ENCODE results near the gene LASP1. TPM values are rescaled to one million over a fixed set of nuclear protein-coding genes. Genes with fewer than 3 reads are reported as not detected.

The LASP1 gene
- polyA plus RNA-seq, 4 donors = 152 to 296 (median 235) TPM

- H3K27ac ChIP-seq (ENCODE audit: low read depth in 1 of 3, low read length in 2 of 3) = no peak overlapping the region
- no peaks in the 10 kb centered on the region for H3K4me1 ChIP-seq (ENCODE audit: control insufficient read depth in 3 of 3, insufficient read depth in 2 of 3, low read depth in 1 of 3, low read length in 2 of 3)
- 75 to 91% (median 85%) methylated on average over 3 of the region's 3 CpGs for WGBS, 3 donors
- no peaks in the 10 kb centered on the region for H3K9me3 ChIP-seq (ENCODE audit: control insufficient read depth in 2 of 2, insufficient read depth in 1 of 2, low read depth in 1 of 2, low read length in 1 of 2)
- no peak for DNase-seq
- no peaks in the 10 kb centered on the region for H3K36me3 ChIP-seq (ENCODE audit: control insufficient read depth in 3 of 3, insufficient read depth in 2 of 3, low read depth in 1 of 3, low read length in 3 of 3)
- H3K27me3 ChIP-seq (ENCODE audit: control insufficient read depth in 3 of 3, insufficient read depth in 3 of 3, low read length in 3 of 3) = no peaks in the 10 kb centered on the region
- no peak overlapping the region for H3K4me3 ChIP-seq (ENCODE audit: low read depth in 1 of 3, low read length in 3 of 3)
- no peak for FAIRE-seq
Observed at GRCh38 chr17:38959508-38959907, 89.7 kb downstream of the LASP1 start.

- FAIRE-seq = no peak
- H3K36me3 ChIP-seq (ENCODE audit: control insufficient read depth in 3 of 3, insufficient read depth in 2 of 3, low read depth in 1 of 3, low read length in 3 of 3) = no peaks in the 10 kb centered on the region
- no peaks in the 10 kb centered on the region for H3K9me3 ChIP-seq (ENCODE audit: control insufficient read depth in 2 of 2, insufficient read depth in 1 of 2, low read depth in 1 of 2, low read length in 1 of 2)
- no peak overlapping the region for H3K4me3 ChIP-seq (ENCODE audit: low read depth in 1 of 3, low read length in 3 of 3)
- no peak overlapping the region for H3K27ac ChIP-seq (ENCODE audit: low read depth in 1 of 3, low read length in 2 of 3)
- H3K4me1 ChIP-seq (ENCODE audit: control insufficient read depth in 3 of 3, insufficient read depth in 2 of 3, low read depth in 1 of 3, low read length in 2 of 3) = no peaks in the 10 kb centered on the region
- 58 to 88% (median 71%) methylated on average over 4 to 5 of the region's 5 CpGs for WGBS, 3 donors
- no peak for DNase-seq
- H3K27me3 ChIP-seq (ENCODE audit: control insufficient read depth in 3 of 3, insufficient read depth in 3 of 3, low read length in 3 of 3) = no peaks in the 10 kb centered on the region
Observed at GRCh38 chr17:38960402-38960801, 90.5 kb downstream of the LASP1 start.

- Histone ChIP-seq H3K36me3 (ENCODE audit: control insufficient read depth in 3 of 3, insufficient read depth in 2 of 3, low read depth in 1 of 3, low read length in 3 of 3) (no peaks in the 10 kb centered on the region), H3K4me1 (ENCODE audit: control insufficient read depth in 3 of 3, insufficient read depth in 2 of 3, low read depth in 1 of 3, low read length in 2 of 3) (no peaks in the 10 kb centered on the region), H3K27ac (ENCODE audit: low read depth in 1 of 3, low read length in 2 of 3) (no peak overlapping the region), H3K27me3 (ENCODE audit: control insufficient read depth in 3 of 3, insufficient read depth in 3 of 3, low read length in 3 of 3) (no peaks in the 10 kb centered on the region), H3K9me3 (ENCODE audit: control insufficient read depth in 2 of 2, insufficient read depth in 1 of 2, low read depth in 1 of 2, low read length in 1 of 2) (no peaks in the 10 kb centered on the region), H3K4me3 (ENCODE audit: low read depth in 1 of 3, low read length in 3 of 3) (no peak overlapping the region)
- FAIRE-seq = no peak
- 52 to 66% (median 55%) methylated on average over 4 of the region's 4 CpGs for WGBS, 3 donors
- DNase-seq = no peak
Observed at GRCh38 chr17:38961413-38961812, 91.6 kb downstream of the LASP1 start.

- peak within 1 kb of the TSS in 2 of 3 donors; percentile 37 to 86 for H3K27ac ChIP-seq (ENCODE audit: low read depth in 1 of 3, low read length in 2 of 3)
- DNase-seq (peak; percentile 89 to 90), FAIRE-seq (no peak)
- no peaks in the 10 kb centered on the region for H3K36me3 ChIP-seq (ENCODE audit: control insufficient read depth in 3 of 3, insufficient read depth in 2 of 3, low read depth in 1 of 3, low read length in 3 of 3)
- H3K9me3 ChIP-seq (ENCODE audit: control insufficient read depth in 2 of 2, insufficient read depth in 1 of 2, low read depth in 1 of 2, low read length in 1 of 2) = peaks cover 0 to 3% of the 10 kb centered on the region in 2 donors
- WGBS, 3 donors = 8 to 23% (median 12%) methylated on average over 21 of the region's 21 CpGs
- peaks cover 0 to 5% (median 2%) of the 10 kb centered on the region in 3 donors for H3K4me1 ChIP-seq (ENCODE audit: control insufficient read depth in 3 of 3, insufficient read depth in 2 of 3, low read depth in 1 of 3, low read length in 2 of 3)
- H3K4me3 ChIP-seq (ENCODE audit: low read depth in 1 of 3, low read length in 3 of 3) = peak within 1 kb of the TSS in 2 of 3 donors; percentile 7 to 38
- no peaks in the 10 kb centered on the region for H3K27me3 ChIP-seq (ENCODE audit: control insufficient read depth in 3 of 3, insufficient read depth in 3 of 3, low read length in 3 of 3)
Observed at GRCh38 chr17:38967290-38967738, 97.5 kb downstream of the LASP1 start, which contains the start of gene FBXO47. FBXO47 (minus strand) TSS chr17:38967403; CDS start chr17:38963025, 4,378 bp downstream.

- Histone ChIP-seq H3K9me3 (ENCODE audit: control insufficient read depth in 2 of 2, insufficient read depth in 1 of 2, low read depth in 1 of 2, low read length in 1 of 2) (peaks cover 0 to 3% of the 10 kb centered on the region in 2 donors), H3K27ac (ENCODE audit: low read depth in 1 of 3, low read length in 2 of 3) (no peak overlapping the region), H3K4me3 (ENCODE audit: low read depth in 1 of 3, low read length in 3 of 3) (no peak overlapping the region), H3K27me3 (ENCODE audit: control insufficient read depth in 3 of 3, insufficient read depth in 3 of 3, low read length in 3 of 3) (no peaks in the 10 kb centered on the region), H3K36me3 (ENCODE audit: control insufficient read depth in 3 of 3, insufficient read depth in 2 of 3, low read depth in 1 of 3, low read length in 3 of 3) (no peaks in the 10 kb centered on the region), H3K4me1 (ENCODE audit: control insufficient read depth in 3 of 3, insufficient read depth in 2 of 3, low read depth in 1 of 3, low read length in 2 of 3) (peaks cover 0 to 5% (median 2%) of the 10 kb centered on the region in 3 donors)
- WGBS, 3 donors = 66 to 74% (median 72%) methylated on average over 4 of the region's 4 CpGs
- FAIRE-seq (no peak), DNase-seq (no peak)
Observed at GRCh38 chr17:38969281-38969680, 99.4 kb downstream of the LASP1 start.

GRCh38 chr17:38970128-38970527 lies 100.3 kb downstream of the LASP1 start:
- no peak for FAIRE-seq

GRCh38 chr17:38970804-38971203 lies 100.9 kb downstream of the LASP1 start:
- 70 to 81% (median 77%) methylated on average over 5 of the region's 5 CpGs for WGBS, 3 donors
- Histone ChIP-seq H3K27ac (ENCODE audit: low read depth in 1 of 3, low read length in 2 of 3) (no peak overlapping the region), H3K27me3 (ENCODE audit: control insufficient read depth in 3 of 3, insufficient read depth in 3 of 3, low read length in 3 of 3) (no peaks in the 10 kb centered on the region), H3K4me1 (ENCODE audit: control insufficient read depth in 3 of 3, insufficient read depth in 2 of 3, low read depth in 1 of 3, low read length in 2 of 3) (peaks cover 0 to 5% (median 2%) of the 10 kb centered on the region in 3 donors), H3K9me3 (ENCODE audit: control insufficient read depth in 2 of 2, insufficient read depth in 1 of 2, low read depth in 1 of 2, low read length in 1 of 2) (peaks cover 0 to 3% of the 10 kb centered on the region in 2 donors), H3K4me3 (ENCODE audit: low read depth in 1 of 3, low read length in 3 of 3) (no peak overlapping the region), H3K36me3 (ENCODE audit: control insufficient read depth in 3 of 3, insufficient read depth in 2 of 3, low read depth in 1 of 3, low read length in 3 of 3) (no peaks in the 10 kb centered on the region)
- no peak for DNase-seq
- FAIRE-seq = no peak

More at GRCh38 chr17:38970128-38970527, 100.3 kb downstream of the LASP1 start:
- no peak for DNase-seq
- H3K4me1 ChIP-seq (ENCODE audit: control insufficient read depth in 3 of 3, insufficient read depth in 2 of 3, low read depth in 1 of 3, low read length in 2 of 3) = peaks cover 0 to 5% (median 2%) of the 10 kb centered on the region in 3 donors
- WGBS, 3 donors = 47 to 77% (median 53%) methylated on average over 3 to 4 of the region's 4 CpGs
- H3K27me3 ChIP-seq (ENCODE audit: control insufficient read depth in 3 of 3, insufficient read depth in 3 of 3, low read length in 3 of 3) = no peaks in the 10 kb centered on the region
- peaks cover 0 to 3% of the 10 kb centered on the region in 2 donors for H3K9me3 ChIP-seq (ENCODE audit: control insufficient read depth in 2 of 2, insufficient read depth in 1 of 2, low read depth in 1 of 2, low read length in 1 of 2)
- no peak overlapping the region for H3K27ac ChIP-seq (ENCODE audit: low read depth in 1 of 3, low read length in 2 of 3)
- no peaks in the 10 kb centered on the region for H3K36me3 ChIP-seq (ENCODE audit: control insufficient read depth in 3 of 3, insufficient read depth in 2 of 3, low read depth in 1 of 3, low read length in 3 of 3)
- H3K4me3 ChIP-seq (ENCODE audit: low read depth in 1 of 3, low read length in 3 of 3) = no peak overlapping the region
